ENCODE measurements around the gene KRTAP5-8. TPM values are rescaled to one million over a fixed set of nuclear protein-coding genes. Genes with fewer than 3 reads are reported as not detected.

Gene KRTAP5-8
- total RNA-seq, 1 experiment from 2014 or later, result not detected

- Histone ChIP-seq H3K27ac (no peak overlapping the region), H3F3A (ENCODE audit: insufficient read depth, low read depth) (no peaks in the 10 kb centered on the region), H3K9me3 (ENCODE audit: insufficient read depth, low read depth) (no peaks in the 10 kb centered on the region), H3K4me2 (no peak overlapping the region), H3K27me3 (ENCODE audit: insufficient read depth, low read depth) (no peaks in the 10 kb centered on the region), H3K9me2 (ENCODE audit: insufficient read depth) (no peaks in the 10 kb centered on the region), H3K79me2 (ENCODE audit: low read depth) (no peaks in the 10 kb centered on the region), H3K4me3 (no peak overlapping the region), H3K36me3 (ENCODE audit: low read depth) (no peaks in the 10 kb centered on the region), H4K20me1 (ENCODE audit: insufficient read depth) (no peaks in the 10 kb centered on the region), H2AFZ (no peak overlapping the region), H3K4me1 (replicated peaks; ENCODE audit: insufficient read depth) (no peaks in the 10 kb centered on the region)
- no TSS peak for BruUV-seq (replicated peaks)
- TF ChIP-seq CTCF (conservative IDR thresholded peaks at IDR 0.05) (no peak), EZH2 (IDR thresholded peaks at IDR 0.05; ENCODE audit: low read depth) (no peak)
- POLR2A ChIA-PET (ENCODE audit: unreplicated experiment), result no interaction called here
- intact Hi-C loops (cut with micrococcal nuclease; ENCODE audit: unreplicated experiment), result no loop called here
- CTCF ChIA-PET, result no interaction called here
- DNase-seq, result no peak
Observed at GRCh38 chr11:71535825-71536224, 2.0 kb upstream of the KRTAP5-8 start.

- Histone ChIP-seq H4K20me1 (ENCODE audit: insufficient read depth) (no peaks in the 10 kb centered on the region), H3K9me2 (ENCODE audit: insufficient read depth) (no peaks in the 10 kb centered on the region), H2AFZ (no peak overlapping the region), H3K4me1 (replicated peaks; ENCODE audit: insufficient read depth) (no peaks in the 10 kb centered on the region), H3K79me2 (ENCODE audit: low read depth) (no peaks in the 10 kb centered on the region), H3K27ac (no peak overlapping the region), H3K36me3 (ENCODE audit: low read depth) (no peaks in the 10 kb centered on the region), H3K27me3 (ENCODE audit: insufficient read depth, low read depth) (no peaks in the 10 kb centered on the region), H3K9me3 (ENCODE audit: insufficient read depth, low read depth) (no peaks in the 10 kb centered on the region), H3F3A (ENCODE audit: insufficient read depth, low read depth) (no peaks in the 10 kb centered on the region), H3K4me3 (no peak overlapping the region), H3K4me2 (no peak overlapping the region)
- no TSS peak for BruUV-seq (replicated peaks)
- ChIA-PET POLR2A (ENCODE audit: unreplicated experiment) (no interaction called here), CTCF (interaction anchor here (0.6 kb wide), 2 partner anchors 119 to 318 kb away, joined by 3 read pairs; no protein-coding TSS in a partner anchor)
- DNase-seq, result no peak
- intact Hi-C loops (cut with micrococcal nuclease; ENCODE audit: unreplicated experiment), result no loop called here
- TF ChIP-seq EZH2 (IDR thresholded peaks at IDR 0.05; ENCODE audit: low read depth) (no peak), CTCF (conservative IDR thresholded peaks at IDR 0.05) (no peak)
Observed at GRCh38 chr11:71537537-71537936, 288 bp upstream of the KRTAP5-8 start.

GRCh38 chr11:71538666-71538990, 803 bp downstream of the KRTAP5-8 start:
- Histone ChIP-seq H3K27me3 (ENCODE audit: insufficient read depth, low read depth) (no peaks in the 10 kb centered on the region), H2AFZ (no peak overlapping the region), H3K79me2 (ENCODE audit: low read depth) (no peaks in the 10 kb centered on the region), H3K4me3 (no peak overlapping the region), H4K20me1 (ENCODE audit: insufficient read depth) (no peaks in the 10 kb centered on the region), H3K9me2 (ENCODE audit: insufficient read depth) (no peaks in the 10 kb centered on the region), H3K4me1 (replicated peaks; ENCODE audit: insufficient read depth) (0 out of 2 replicates have a peak, but pooled peaks cover 3% of the 10 kb centered on the region), H3K36me3 (ENCODE audit: low read depth) (no peaks in the 10 kb centered on the region), H3K9me3 (ENCODE audit: insufficient read depth, low read depth) (no peaks in the 10 kb centered on the region), H3F3A (ENCODE audit: insufficient read depth, low read depth) (no peaks in the 10 kb centered on the region), H3K27ac (no peak overlapping the region), H3K4me2 (no peak overlapping the region)
- BruUV-seq (replicated peaks), result no TSS peak
- DNase-seq, result no peak
- ChIA-PET CTCF (no interaction called here), POLR2A (ENCODE audit: unreplicated experiment) (no interaction called here)
- intact Hi-C loops (cut with micrococcal nuclease; ENCODE audit: unreplicated experiment), result no loop called here
- TF ChIP-seq CTCF (conservative IDR thresholded peaks at IDR 0.05) (no peak), EZH2 (IDR thresholded peaks at IDR 0.05; ENCODE audit: low read depth) (no peak)

All from PC-9 (cell line).